PC-3 (cell line): ENCODE data around the gene DLG1.

ENCODE experiments used
- EZH2 ChIP-seq: fragments of 300-600 bp; sonication (generic); IDR thresholded peaks from one replicate; pipeline ENCODE4 v1.6.1; 2017; ENCODE audit warnings: antibody characterized with exemption, mild to moderate bottlenecking, low read length; ENCODE audit not compliant: unreplicated experiment
- EZH2phosphoT487 ChIP-seq: fragments of 300-600 bp; sonication (generic); IDR thresholded peaks from 2 replicates; pipeline ENCODE4 v1.6.1; 2018; ENCODE audit warnings: mild to moderate bottlenecking, antibody characterized with exemption, low read length, borderline replicate concordance

DNA sequence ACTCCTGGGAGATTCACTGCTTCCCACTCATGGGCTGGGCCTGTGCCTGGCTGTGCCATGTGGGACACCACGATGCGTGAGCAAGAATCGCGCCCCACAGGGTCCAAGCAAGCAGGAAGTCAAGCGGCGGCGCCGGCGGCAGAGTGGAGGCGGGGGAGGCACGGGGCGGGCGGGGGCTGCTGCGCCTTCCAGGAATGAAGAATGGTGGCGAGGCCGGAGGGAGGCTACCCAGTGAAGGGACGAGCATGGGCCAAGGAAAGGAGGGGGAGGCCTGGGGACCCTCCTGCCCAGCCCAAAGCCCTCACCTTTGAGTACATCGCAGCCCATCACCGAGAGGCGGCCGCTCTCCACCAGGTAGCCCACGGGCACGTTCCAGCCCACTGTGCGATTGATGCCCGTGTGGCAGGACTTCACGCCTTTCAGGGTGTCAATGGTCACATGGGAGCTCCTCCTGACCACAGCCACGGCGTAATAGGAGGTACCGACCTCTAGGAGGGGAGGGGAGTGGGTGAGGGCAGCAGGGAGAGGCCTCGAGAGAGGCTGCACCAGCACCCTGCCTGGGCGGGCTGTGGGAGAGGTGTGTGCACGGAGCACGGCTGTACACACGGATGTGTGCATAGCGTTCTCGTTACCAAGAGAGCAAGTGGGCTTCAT is 274.3 kb downstream of the DLG1 start:
- TF ChIP-seq EZH2 (no peak), EZH2phosphoT487 (no peak)
